SK-N-SH (cell line): ENCODE results near the gene MGAT5B. TPM values are rescaled to one million over a fixed set of nuclear protein-coding genes. Genes with fewer than 3 reads are reported as not detected.

Experiments used
- CTCF ChIA-PET: fragments of 300-600, 350-600 bp; formaldehyde crosslinking; extraction: SDS; loops from one replicate; lab custom pipeline; 2021; lab: Yijun Ruan, JAX
- POLR2A ChIA-PET: fragments of 350-600 bp; sonication (Branson Sonifier 250); formaldehyde crosslinking; extraction: SDS; loops from one replicate; lab custom pipeline; 2020; ENCODE audit warnings: antibody characterized with exemption, inconsistent platforms; lab: Yijun Ruan, JAX
- DNase-seq: peaks from one replicate; pipeline ENCODE4 v3.0.0; 2012
- H2AFZ ChIP-seq: fragments of 200-600 bp; sonication (generic); 2 replicates; pipeline ENCODE4 v1.8.1; 2016; ENCODE audit warnings: antibody characterized with exemption, mild to moderate bottlenecking, low read depth
- H3F3A ChIP-seq: fragments of 200-600 bp; sonication (generic); replicated peaks from 2 replicates; pipeline ENCODE3; 2016; ENCODE audit warnings: antibody characterized with exemption, mild to moderate bottlenecking; ENCODE audit not compliant: insufficient read depth
- H3K27ac ChIP-seq, 2 experiments: fragments of 200-500 bp in 1 of 2; fragments of 200-600 bp in 1 of 2; sonication (Bioruptor generic) in 1 of 2; sonication (generic), shearing (Covaris generic) in 1 of 2; 2 replicates each; pipeline versions ENCODE4 v1.5.1 to v1.6.1; 2014 to 2016; ENCODE audit warnings: low read depth in 2 of 2, inconsistent platforms in 1 of 2, low read length in 1 of 2, mild to moderate bottlenecking in 1 of 2, mixed read lengths in 1 of 2
- H3K27me3 ChIP-seq: fragments of 200-600 bp; sonication (generic), shearing (Covaris generic); 2 replicates; pipeline ENCODE4 v1.6.1; 2016; ENCODE audit warnings: mixed run types; ENCODE audit not compliant: insufficient read depth
- H3K36me3 ChIP-seq, 2 experiments: fragments of 200-500 bp in 1 of 2; fragments of 200-600 bp in 1 of 2; sonication (Bioruptor generic) in 1 of 2; sonication (generic) in 1 of 2; replicated peaks in 1 of 2; 2 replicates each; pipeline versions ENCODE3 to v1.5.1; 2014 to 2016; ENCODE audit warnings: low read length in 1 of 2, mild to moderate bottlenecking in 1 of 2; ENCODE audit not compliant: insufficient read depth in 2 of 2, control insufficient read depth in 1 of 2
- H3K4me1 ChIP-seq, 2 experiments: fragments of 200-500 bp in 1 of 2; fragments of 200-600 bp in 1 of 2; sonication (Bioruptor generic) in 1 of 2; sonication (generic), shearing (Covaris generic) in 1 of 2; 2 replicates each; pipeline versions ENCODE4 v1.5.1 to v1.6.1; 2014 to 2016; ENCODE audit warnings: low read depth in 1 of 2, low read length in 1 of 2, mixed run types in 1 of 2; ENCODE audit not compliant: insufficient read depth in 2 of 2, control insufficient read depth in 1 of 2
- H3K4me2 ChIP-seq: fragments of 200-600 bp; sonication (generic), shearing (Covaris generic); 2 replicates; pipeline ENCODE4 v1.6.1; 2017; ENCODE audit warnings: mixed run types
- H3K4me3 ChIP-seq, 2 experiments: fragments of 200-500 bp in 1 of 2; fragments of 200-600 bp in 1 of 2; sonication (Bioruptor generic) in 1 of 2; sonication (generic), shearing (Covaris generic) in 1 of 2; 2 replicates each; pipeline versions ENCODE4 v1.5.1 to v1.8.1; 2014 to 2016; ENCODE audit warnings: low read depth in 2 of 2, inconsistent platforms in 1 of 2, low read length in 1 of 2, mild to moderate bottlenecking in 1 of 2, mixed read lengths in 1 of 2, moderate library complexity in 1 of 2
- H3K79me2 ChIP-seq: fragments of 200-600 bp; sonication (generic); 2 replicates; pipeline ENCODE4 v1.8.1; 2017; ENCODE audit warnings: mild to moderate bottlenecking; ENCODE audit not compliant: insufficient read depth
- H3K9ac ChIP-seq: fragments of 200-600 bp; sonication (generic); 2 replicates; pipeline ENCODE4 v1.6.1; 2017; ENCODE audit warnings: mixed run types
- H3K9me2 ChIP-seq: fragments of 200-600 bp; sonication (generic); 2 replicates; pipeline ENCODE4 v1.6.1; 2017; ENCODE audit warnings: mixed run types
- H3K9me3 ChIP-seq: fragments of 200-600 bp; sonication (generic); 2 replicates; pipeline ENCODE4 v1.6.1; 2017; ENCODE audit warnings: mixed run types, mild to moderate bottlenecking, moderate library complexity
- H4K20me1 ChIP-seq: fragments of 200-600 bp; sonication (generic); 2 replicates; pipeline ENCODE4 v1.6.1; 2017; ENCODE audit warnings: mild to moderate bottlenecking, mixed run types; ENCODE audit not compliant: insufficient read depth
- EP300 ChIP-seq, 2 experiments: IDR thresholded peaks; 2 replicates each; pipeline versions ENCODE4 v1.4.0 to v1.6.1; 2012; ENCODE audit warnings: borderline replicate concordance in 1 of 2, low read depth in 1 of 2, low read length in 1 of 2
- FOSL2 ChIP-seq: IDR thresholded peaks from 2 replicates; pipeline ENCODE4 v1.4.0; 2012; ENCODE audit warnings: low read depth, mild to moderate bottlenecking, moderate library complexity, borderline replicate concordance
- MEF2A ChIP-seq: IDR thresholded peaks from 2 replicates; pipeline ENCODE4 v1.4.0; 2012; ENCODE audit warnings: low read depth, borderline replicate concordance
- MXI1 ChIP-seq: IDR thresholded peaks from 2 replicates; pipeline ENCODE4 v1.6.1; 2012; ENCODE audit warnings: mild to moderate bottlenecking, low read depth, low read length, improper control_type of control experiment
- NFIC ChIP-seq: IDR thresholded peaks from 2 replicates; pipeline ENCODE4 v1.4.0; 2012; ENCODE audit warnings: borderline replicate concordance
- RAD21 ChIP-seq: IDR thresholded peaks from 2 replicates; pipeline ENCODE4 v1.6.1; 2012; ENCODE audit warnings: mild to moderate bottlenecking, low read length
- RCOR1 ChIP-seq: fragments of 150-350 bp; IDR thresholded peaks from 2 replicates; pipeline ENCODE4 v1.6.1; 2017; ENCODE audit warnings: antibody characterized with exemption, low read length
- RFX5 ChIP-seq: IDR thresholded peaks from 2 replicates; pipeline ENCODE4 v1.6.1; 2012; ENCODE audit warnings: mild to moderate bottlenecking, improper control_type of control experiment, low read length
- RXRA ChIP-seq: IDR thresholded peaks from 2 replicates; pipeline ENCODE4 v1.4.0; 2012; ENCODE audit warnings: low read depth, mild to moderate bottlenecking, borderline replicate concordance
- SIN3A ChIP-seq: IDR thresholded peaks from 2 replicates; pipeline ENCODE4 v1.6.1; 2012; ENCODE audit warnings: low read depth, mild to moderate bottlenecking, low read length, moderate library complexity, borderline replicate concordance
- SMC3 ChIP-seq: IDR thresholded peaks from 2 replicates; pipeline ENCODE4 v1.6.1; 2012; ENCODE audit warnings: low read depth, low read length, improper control_type of control experiment
- TAF1 ChIP-seq: IDR thresholded peaks from 2 replicates; pipeline ENCODE4 v1.6.1; 2012; ENCODE audit warnings: low read depth, mild to moderate bottlenecking, low read length, moderate library complexity, borderline replicate concordance
- YY1 ChIP-seq: IDR thresholded peaks from 2 replicates; pipeline ENCODE4 v1.4.0; 2012; ENCODE audit warnings: low read depth, mild to moderate bottlenecking
- WGBS: methylation state at CpG from one replicate; pipeline ENCODE4 v1.1.6; 2017; ENCODE audit warnings: low lambda C conversion rate; 5-methylcytosine and 5-hydroxymethylcytosine counted together
- polyA plus RNA-seq, 3 experiments: library from polyadenylated mRNA; depleted of rRNA; stranded (reverse); fragments of >200 nt; gene quantifications; 2 replicates each; pipeline ENCODE4 v1.2.3, GENCODE V29; 2012
- TF ChIP-seq, protein P1 (sequence below): IDR thresholded peaks from 2 replicates; pipeline ENCODE4 v1.4.0; 2012; ENCODE audit warnings: low read depth, borderline replicate concordance
- TF ChIP-seq, protein P2 (sequence below): fragments of 200-600 bp; sonication (generic); IDR thresholded peaks from 2 replicates; pipeline ENCODE4 v1.6.1; 2017; ENCODE audit warnings: antibody characterized with exemption, mild to moderate bottlenecking, moderate library complexity
- TF ChIP-seq, protein P3 (sequence below): IDR thresholded peaks from 2 replicates; pipeline ENCODE4 v1.4.0; 2012; ENCODE audit warnings: low read depth, borderline replicate concordance
- TF ChIP-seq, protein P4 (sequence below): fragments of 150-350 bp; IDR thresholded peaks from 2 replicates; pipeline ENCODE4 v1.6.1; 2016; ENCODE audit warnings: mild to moderate bottlenecking, low read depth, low read length
- TF ChIP-seq, protein P5 (sequence below): IDR thresholded peaks from 2 replicates; pipeline ENCODE4 v1.4.0; 2012; ENCODE audit warnings: low read depth

Gene MGAT5B
- polyA plus RNA-seq, 1 of the 3 experiments (the other 2 are of a cell fraction), result 13.8 TPM

DNA sequence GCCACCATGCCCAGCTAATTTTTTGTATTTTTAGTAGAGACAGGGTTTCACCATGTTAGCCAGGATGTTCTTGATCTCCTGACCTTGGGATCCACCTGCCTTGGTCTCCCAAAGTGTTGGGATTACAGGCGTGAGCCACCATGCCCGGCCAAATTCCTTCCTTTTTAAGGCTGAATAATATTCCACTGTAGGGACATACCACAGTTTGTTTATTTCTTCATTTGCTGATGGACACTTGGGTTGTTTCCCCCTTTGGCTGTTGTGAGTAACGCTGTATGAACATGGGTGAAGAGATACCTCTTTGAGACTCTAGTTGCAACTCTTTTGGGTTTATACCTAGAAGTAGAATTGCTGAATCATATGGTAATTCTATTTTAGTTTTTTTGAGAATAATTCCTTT, 13.1 kb upstream of the MGAT5B start:
- Histone ChIP-seq H3K9me2 (no peaks in the 10 kb centered on the region), H3K36me3 (no peaks in the 10 kb centered on the region), H3K4me3 (no peak overlapping the region), H4K20me1 (no peaks in the 10 kb centered on the region), H3K4me1 (no peaks in the 10 kb centered on the region), H2AFZ (no peak overlapping the region), H3K9me3 (no peaks in the 10 kb centered on the region), H3K9ac (no peak overlapping the region), H3K79me2 (no peaks in the 10 kb centered on the region), H3K4me2 (no peak overlapping the region), H3K27me3 (peaks cover 10% of the 10 kb centered on the region; the same call in 1 of the 2 replicates), H3K27ac (no peak overlapping the region), H3F3A (no peaks in the 10 kb centered on the region)
- TF ChIP-seq NFIC (no peak), RAD21 (no peak), RCOR1 (no peak), TAF1 (no peak), RXRA (no peak), RFX5 (no peak), SMC3 (no peak), MEF2A (no peak), FOSL2 (no peak), YY1 (no peak), MXI1 (no peak), SIN3A (no peak), EP300 (IDR thresholded peaks at IDR 0.05; ENCODE audit: borderline replicate concordance in 1 of 2, low read depth in 1 of 2, low read length in 1 of 2) (no peak)
- TF ChIP-seq, protein P1, sequence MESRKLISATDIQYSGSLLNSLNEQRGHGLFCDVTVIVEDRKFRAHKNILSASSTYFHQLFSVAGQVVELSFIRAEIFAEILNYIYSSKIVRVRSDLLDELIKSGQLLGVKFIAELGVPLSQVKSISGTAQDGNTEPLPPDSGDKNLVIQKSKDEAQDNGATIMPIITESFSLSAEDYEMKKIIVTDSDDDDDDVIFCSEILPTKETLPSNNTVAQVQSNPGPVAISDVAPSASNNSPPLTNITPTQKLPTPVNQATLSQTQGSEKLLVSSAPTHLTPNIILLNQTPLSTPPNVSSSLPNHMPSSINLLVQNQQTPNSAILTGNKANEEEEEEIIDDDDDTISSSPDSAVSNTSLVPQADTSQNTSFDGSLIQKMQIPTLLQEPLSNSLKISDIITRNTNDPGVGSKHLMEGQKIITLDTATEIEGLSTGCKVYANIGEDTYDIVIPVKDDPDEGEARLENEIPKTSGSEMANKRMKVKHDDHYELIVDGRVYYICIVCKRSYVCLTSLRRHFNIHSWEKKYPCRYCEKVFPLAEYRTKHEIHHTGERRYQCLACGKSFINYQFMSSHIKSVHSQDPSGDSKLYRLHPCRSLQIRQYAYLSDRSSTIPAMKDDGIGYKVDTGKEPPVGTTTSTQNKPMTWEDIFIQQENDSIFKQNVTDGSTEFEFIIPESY, result no peak
- TF ChIP-seq, protein P2, sequence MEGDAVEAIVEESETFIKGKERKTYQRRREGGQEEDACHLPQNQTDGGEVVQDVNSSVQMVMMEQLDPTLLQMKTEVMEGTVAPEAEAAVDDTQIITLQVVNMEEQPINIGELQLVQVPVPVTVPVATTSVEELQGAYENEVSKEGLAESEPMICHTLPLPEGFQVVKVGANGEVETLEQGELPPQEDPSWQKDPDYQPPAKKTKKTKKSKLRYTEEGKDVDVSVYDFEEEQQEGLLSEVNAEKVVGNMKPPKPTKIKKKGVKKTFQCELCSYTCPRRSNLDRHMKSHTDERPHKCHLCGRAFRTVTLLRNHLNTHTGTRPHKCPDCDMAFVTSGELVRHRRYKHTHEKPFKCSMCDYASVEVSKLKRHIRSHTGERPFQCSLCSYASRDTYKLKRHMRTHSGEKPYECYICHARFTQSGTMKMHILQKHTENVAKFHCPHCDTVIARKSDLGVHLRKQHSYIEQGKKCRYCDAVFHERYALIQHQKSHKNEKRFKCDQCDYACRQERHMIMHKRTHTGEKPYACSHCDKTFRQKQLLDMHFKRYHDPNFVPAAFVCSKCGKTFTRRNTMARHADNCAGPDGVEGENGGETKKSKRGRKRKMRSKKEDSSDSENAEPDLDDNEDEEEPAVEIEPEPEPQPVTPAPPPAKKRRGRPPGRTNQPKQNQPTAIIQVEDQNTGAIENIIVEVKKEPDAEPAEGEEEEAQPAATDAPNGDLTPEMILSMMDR, result no peak
- TF ChIP-seq, protein P3, sequence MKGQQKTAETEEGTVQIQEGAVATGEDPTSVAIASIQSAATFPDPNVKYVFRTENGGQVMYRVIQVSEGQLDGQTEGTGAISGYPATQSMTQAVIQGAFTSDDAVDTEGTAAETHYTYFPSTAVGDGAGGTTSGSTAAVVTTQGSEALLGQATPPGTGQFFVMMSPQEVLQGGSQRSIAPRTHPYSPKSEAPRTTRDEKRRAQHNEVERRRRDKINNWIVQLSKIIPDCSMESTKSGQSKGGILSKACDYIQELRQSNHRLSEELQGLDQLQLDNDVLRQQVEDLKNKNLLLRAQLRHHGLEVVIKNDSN, result no peak
- TF ChIP-seq, protein P4, sequence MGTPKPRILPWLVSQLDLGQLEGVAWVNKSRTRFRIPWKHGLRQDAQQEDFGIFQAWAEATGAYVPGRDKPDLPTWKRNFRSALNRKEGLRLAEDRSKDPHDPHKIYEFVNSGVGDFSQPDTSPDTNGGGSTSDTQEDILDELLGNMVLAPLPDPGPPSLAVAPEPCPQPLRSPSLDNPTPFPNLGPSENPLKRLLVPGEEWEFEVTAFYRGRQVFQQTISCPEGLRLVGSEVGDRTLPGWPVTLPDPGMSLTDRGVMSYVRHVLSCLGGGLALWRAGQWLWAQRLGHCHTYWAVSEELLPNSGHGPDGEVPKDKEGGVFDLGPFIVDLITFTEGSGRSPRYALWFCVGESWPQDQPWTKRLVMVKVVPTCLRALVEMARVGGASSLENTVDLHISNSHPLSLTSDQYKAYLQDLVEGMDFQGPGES, result no peak
- TF ChIP-seq, protein P5, sequence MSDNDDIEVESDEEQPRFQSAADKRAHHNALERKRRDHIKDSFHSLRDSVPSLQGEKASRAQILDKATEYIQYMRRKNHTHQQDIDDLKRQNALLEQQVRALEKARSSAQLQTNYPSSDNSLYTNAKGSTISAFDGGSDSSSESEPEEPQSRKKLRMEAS, result no peak
- ChIA-PET POLR2A (no interaction called here), CTCF (interaction anchor here (1.2 to 5.1 kb wide), 4 partner anchors 13 to 392 kb away, joined by 3 to 39 read pairs (median 14); partner anchors contain the start of gene MGAT5B)
- 77% methylated on average over 3 of the region's 3 CpGs for WGBS
- no peak for DNase-seq
